ENCODE data around the gene ABCB11.
"Not testable (repeated sequence)": the region's sequence is repeated elsewhere in the genome, so short reads cannot be mapped to it uniquely, and the experiment has no call there.

GRCh38 chr2:168882163-168882562 lies 149.0 kb downstream of the ABCB11 start:
- TF ChIP-seq CTCF (conservative IDR thresholded peaks at IDR 0.05; ENCODE audit: low read depth, low read length); EZH2 (IDR thresholded peaks at IDR 0.05; ENCODE audit: borderline replicate concordance, low read depth, low read length, poor library complexity, severe bottlenecking): not testable (repeated sequence)

Data from A673 (cell line).